IMR-90 (cell line): ENCODE measurements around the gene GPC6. TPM values are rescaled to one million over a fixed set of nuclear protein-coding genes. Genes with fewer than 3 reads are reported as not detected.
A peak's percentile ranks its signal among the peaks of the same experiment; 100 is the strongest.

Experiments used
- ATAC-seq: fragments of 200-7000 bp; cut with Tn5 transposase; 2 replicates; pipeline ENCODE4 v1.9.1; 2020; ENCODE audit warnings: low read depth, mild to moderate bottlenecking, moderate library complexity
- BruUV-seq: library from RNA; stranded (reverse); fragments of 400-500 nt; replicated peaks from 2 replicates; lab custom pipeline; 2021; lab: Mats Ljungman, UMichigan
- CTCF ChIA-PET: fragments of 300-600 bp; formaldehyde crosslinking; extraction: SDS; loops from one replicate; lab custom pipeline; 2021; ENCODE audit warnings: antibody characterized with exemption; lab: Yijun Ruan, JAX
- POLR2A ChIA-PET: fragments of 300-600 bp; sonication (Branson Sonifier 250); formaldehyde crosslinking; loops from one replicate; lab custom pipeline; 2022; ENCODE audit warnings: antibody characterized with exemption; ENCODE audit not compliant: unreplicated experiment; lab: Charles Lee
- DNase-seq: peaks from one replicate; pipeline ENCODE4 v3.0.0; 2013
- H2AFZ ChIP-seq: replicated peaks from 2 replicates; pipeline ENCODE3; 2013; ENCODE audit warnings: low read length, mild to moderate bottlenecking; ENCODE audit not compliant: poor library complexity
- H2AK5ac ChIP-seq: 2 replicates; pipeline ENCODE4 v1.6.1; 2013; ENCODE audit warnings: low read depth, low read length, inconsistent platforms
- H2AK9ac ChIP-seq: replicated peaks from 2 replicates; pipeline ENCODE3; 2013; ENCODE audit warnings: mild to moderate bottlenecking, low read depth, low read length, moderate library complexity; ENCODE audit not compliant: poor library complexity
- H2BK120ac ChIP-seq: 2 replicates; pipeline ENCODE4 v1.6.1; 2013; ENCODE audit warnings: low read depth, low read length, inconsistent platforms
- H2BK15ac ChIP-seq: 3 replicates; pipeline ENCODE4 v1.6.1; 2013; ENCODE audit warnings: low read depth, low read length, inconsistent platforms
- H2BK20ac ChIP-seq: 2 replicates; pipeline ENCODE4 v1.6.1; 2013; ENCODE audit warnings: low read depth, mild to moderate bottlenecking, inconsistent platforms, low read length, moderate library complexity
- H2BK5ac ChIP-seq: 2 replicates; pipeline ENCODE4 v1.6.1; 2013; ENCODE audit warnings: mild to moderate bottlenecking, low read depth, low read length, inconsistent platforms; ENCODE audit not compliant: poor library complexity, severe bottlenecking
- H3K14ac ChIP-seq: replicated peaks from 2 replicates; pipeline ENCODE4 v1.6.1; 2013; ENCODE audit warnings: low read depth, low read length, inconsistent platforms
- H3K18ac ChIP-seq: 2 replicates; pipeline ENCODE4 v1.6.1; 2013; ENCODE audit warnings: low read depth, low read length, control low read depth
- H3K23ac ChIP-seq: 2 replicates; pipeline ENCODE4 v1.6.1; 2013; ENCODE audit warnings: low read depth, low read length, inconsistent platforms
- H3K27ac ChIP-seq: 2 replicates; pipeline ENCODE4 v1.5.1; 2013; ENCODE audit warnings: mild to moderate bottlenecking, control low read depth, low read length; ENCODE audit not compliant: insufficient read depth
- H3K27me3 ChIP-seq: 2 replicates; pipeline ENCODE4 v1.6.1; 2013; ENCODE audit warnings: low read length; ENCODE audit not compliant: control insufficient read depth, insufficient read depth
- H3K36me3 ChIP-seq: 2 replicates; pipeline ENCODE4 v1.6.1; 2013; ENCODE audit warnings: low read length, mixed read lengths; ENCODE audit not compliant: control insufficient read depth, insufficient read depth
- H3K4ac ChIP-seq: 2 replicates; pipeline ENCODE4 v1.6.1; 2013; ENCODE audit warnings: low read depth, low read length, inconsistent platforms
- H3K4me1 ChIP-seq: 2 replicates; pipeline ENCODE4 v1.6.1; 2013; ENCODE audit warnings: low read length, mixed read lengths; ENCODE audit not compliant: control insufficient read depth, insufficient read depth
- H3K4me2 ChIP-seq: 2 replicates; pipeline ENCODE4 v1.6.1; 2013; ENCODE audit warnings: low read depth, mild to moderate bottlenecking, control low read depth, low read length, moderate library complexity
- H3K4me3 ChIP-seq: 2 replicates; pipeline ENCODE4 v1.5.1; 2013; ENCODE audit warnings: low read depth, mild to moderate bottlenecking, control low read depth, low read length, moderate library complexity; ENCODE audit not compliant: insufficient read depth
- H3K56ac ChIP-seq: 2 replicates; pipeline ENCODE4 v1.6.1; 2013; ENCODE audit warnings: low read length, inconsistent platforms; ENCODE audit not compliant: insufficient read depth; ENCODE audit errors: extremely low read depth
- H3K79me1 ChIP-seq, 2 experiments: 2 replicates each; pipeline ENCODE4 v1.6.1; 2013; ENCODE audit warnings: low read length in 2 of 2, inconsistent platforms in 1 of 2, low read depth in 1 of 2
- H3K9ac ChIP-seq: 2 replicates; pipeline ENCODE4 v1.6.1; 2013; ENCODE audit warnings: low read depth, low read length, control low read depth
- H3K9me1 ChIP-seq: 2 replicates; pipeline ENCODE4 v1.6.1; 2013; ENCODE audit warnings: low read length, inconsistent platforms; ENCODE audit not compliant: insufficient read depth
- H3K9me3 ChIP-seq: 2 replicates; pipeline ENCODE4 v1.6.1; 2013; ENCODE audit warnings: low read length; ENCODE audit not compliant: control insufficient read depth, insufficient read depth
- H4K20me1 ChIP-seq: 2 replicates; pipeline ENCODE4 v1.6.1; 2013; ENCODE audit warnings: low read length, inconsistent platforms; ENCODE audit not compliant: insufficient read depth
- H4K5ac ChIP-seq: 2 replicates; pipeline ENCODE4 v1.6.1; 2013; ENCODE audit warnings: mild to moderate bottlenecking, low read depth, low read length, control low read depth
- H4K8ac ChIP-seq, 2 experiments: 2 replicates each; pipeline ENCODE4 v1.6.1; 2013; ENCODE audit warnings: low read depth in 2 of 2, low read length in 2 of 2, control low read depth in 1 of 2, inconsistent platforms in 1 of 2
- H4K91ac ChIP-seq: 2 replicates; pipeline ENCODE4 v1.6.1; 2013; ENCODE audit warnings: low read depth, low read length, inconsistent platforms; ENCODE audit not compliant: insufficient read depth
- POLR2A ChIP-seq: IDR thresholded peaks from 2 replicates; pipeline ENCODE4 v1.6.1; 2012; ENCODE audit warnings: mild to moderate bottlenecking, low read depth, low read length
- RCOR1 ChIP-seq: IDR thresholded peaks from 2 replicates; pipeline ENCODE4 v1.6.1; 2012; ENCODE audit warnings: mild to moderate bottlenecking, low read length, improper control_type of control experiment; ENCODE audit not compliant: insufficient replicate concordance
- RFX5 ChIP-seq: IDR thresholded peaks from 2 replicates; pipeline ENCODE4 v1.8.0; 2012; ENCODE audit warnings: low read depth, mild to moderate bottlenecking, low read length, moderate library complexity
- WGBS, 2 experiments: methylation state at CpG; one replicate each; pipeline versions ENCODE4 v1.1.5 to v1.1.7; 2013; ENCODE audit warnings: missing lambda C conversion rate in 2 of 2; ENCODE audit not compliant: insufficient read length in 1 of 2; ENCODE audit errors: extremely low coverage in 2 of 2; 5-methylcytosine and 5-hydroxymethylcytosine counted together
- dilution Hi-C: fragments of 300-500 bp; cut with HindIII; formaldehyde crosslinking; loops from one replicate; pipeline ENCODE4 v1.14.3; 2018; ENCODE audit warnings: low sequenced_read_pairs; ENCODE audit not compliant: unreplicated experiment
- in situ Hi-C: fragments of 300-500 bp; cut with MboI; formaldehyde crosslinking; loops from 3 replicates; pipeline ENCODE4 v1.14.3; 2019; ENCODE audit warnings: low sequenced_read_pairs, inconsistent platforms, mixed read lengths
- intact Hi-C: fragments of 100-400 bp; cut with micrococcal nuclease; formaldehyde crosslinking; loops from 2 replicates; pipeline ENCODE4 v1.10.0; 2022
- polyA plus RNA-seq, 3 experiments: library from polyadenylated mRNA; depleted of rRNA; stranded (reverse); fragments of >200 nt; gene quantifications; 2 replicates each; pipeline ENCODE4 v1.2.3, GENCODE V29; 2012; ENCODE audit warnings: low replicate concordance in 1 of 3
- total RNA-seq: library from RNA; depleted of rRNA; stranded (reverse); fragments of >200 nt; gene quantifications from 2 replicates; pipeline ENCODE4 v1.2.3, GENCODE V29; 2012

The GPC6 gene
- total and polyA plus RNA-seq, 2 of the 4 experiments (the other 2 are of a cell fraction) = 14.9 to 39.4 TPM

GRCh38 chr13:93614776-93615175 is 388.2 kb downstream of the GPC6 start:
- POLR2A ChIA-PET = no interaction called here
- Histone ChIP-seq H3K4me1 (no peaks in the 10 kb centered on the region), H2AFZ (no peak overlapping the region), H3K9ac (no peak overlapping the region), H2BK15ac (no peak overlapping the region), H4K91ac (no peak overlapping the region), H3K4me2 (no peak overlapping the region), H3K9me1 (no peaks in the 10 kb centered on the region), H4K8ac (no peak overlapping the region), H3K27me3 (no peaks in the 10 kb centered on the region), H3K14ac (no peak overlapping the region), H2BK5ac (no peak overlapping the region), H4K20me1 (no peaks in the 10 kb centered on the region), H2AK5ac (no peak overlapping the region), H3K9me3 (no peaks in the 10 kb centered on the region), H3K56ac (no peak overlapping the region), H3K4ac (no peak overlapping the region), H3K4me3 (no peak overlapping the region), H4K5ac (no peak overlapping the region), H2BK120ac (no peak overlapping the region), H2AK9ac (no peak overlapping the region), H3K27ac (no peak overlapping the region), H3K23ac (no peak overlapping the region), H3K36me3 (no peaks in the 10 kb centered on the region), H3K18ac (no peak overlapping the region), H3K79me1 (no peaks in the 10 kb centered on the region), H2BK20ac (no peak overlapping the region)
- BruUV-seq = no TSS peak
- in situ Hi-C loops = no loop called here
- CTCF ChIA-PET = no interaction called here
- peak; percentile 48 for DNase-seq
- no peak for ATAC-seq
- dilution Hi-C loops = no loop called here
- TF ChIP-seq RCOR1 (no peak), RFX5 (no peak), POLR2A (no peak)
- intact Hi-C loops = no loop called here
- no CpG with 5 or more reads among the region's 1 CpG for WGBS, 2 experiments
